Right ventricle myocardium superior (tissue), 1 donor: Measurements from ENCODE around the gene LMLN. TPM values are rescaled to one million over a fixed set of nuclear protein-coding genes. Genes with fewer than 3 reads are reported as not detected.
"Not testable (repeated sequence)": the region's sequence is repeated elsewhere in the genome, so short reads cannot be mapped to it uniquely, and the experiment has no call there.

Experiments
- ATAC-seq: fragments of 200-7000 bp; cut with Tn5 transposase; one replicate; pipeline ENCODE4 v1.9.1; 2020; ENCODE audit warnings: mild to moderate bottlenecking; ENCODE audit not compliant: poor library complexity
- DNase-seq: peaks from one replicate; pipeline ENCODE4 v3.0.0-alpha.2; 2020
- intact Hi-C: fragments of 100-400 bp; cut with DNase I; formaldehyde crosslinking; loops from one replicate; pipeline ENCODE4 v1.11.2; 2022
- total RNA-seq: library from RNA; stranded (reverse); fragmentation: NEBNext Ultra II Directional; extraction: Animal tissue kit (Norgen Biotek cat#: 25700); gene quantifications from one replicate; pipeline ENCODE4 v1.2.1, GENCODE V29; 2021
- donor health status: DM: no; HTN: yes; CAD: no; lungs with severe emphysema.

LMLN gene
- total RNA-seq, 1 donor from 2014 or later = 8.8 TPM

GRCh38 chr3:197953325-197953724, 6.7 kb upstream of the LMLN start:
- no peak for ATAC-seq
- DNase-seq = no peak
- intact Hi-C loops = no loop called here

GRCh38 chr3:197953881-197954280, 6.1 kb upstream of the LMLN start:
- DNase-seq (peak; percentile 46), ATAC-seq (peak; percentile 9)
- intact Hi-C loops = no loop called here

- ATAC-seq = no peak
- DNase-seq = no peak
- intact Hi-C loops = no loop called here
Measured at GRCh38 chr3:197955892-197956477, 4.0 kb upstream of the LMLN start.

GRCh38 chr3:197956626-197956988, 3.4 kb upstream of the LMLN start:
- intact Hi-C loops = no loop called here
- DNase-seq = no peak
- ATAC-seq = no peak

GRCh38 chr3:197957790-197958133, 2.3 kb upstream of the LMLN start:
- ATAC-seq = no peak
- no peak for DNase-seq
- intact Hi-C loops = no loop called here

GRCh38 chr3:197958346-197958745, 1.7 kb upstream of the LMLN start:
- intact Hi-C loops = no loop called here
- DNase-seq (no peak), ATAC-seq (no peak)

GRCh38 chr3:197958848-197959247, 1.2 kb upstream of the LMLN start:
- DNase-seq, intact Hi-C loops, ATAC-seq: not testable (repeated sequence)

- ATAC-seq = no peak
- intact Hi-C loops = no loop called here
Measured at GRCh38 chr3:197959500-197959890, 522 bp upstream of the LMLN start.

GRCh38 chr3:197960694-197961581, 921 bp downstream of the LMLN start:
- peak; percentile 45 for DNase-seq
- ATAC-seq = no peak
- intact Hi-C loops = no loop called here

More at GRCh38 chr3:197959500-197959890, 522 bp upstream of the LMLN start:
- DNase-seq = no peak

GRCh38 chr3:197961582-197961945, 1.5 kb downstream of the LMLN start:
- no peak for DNase-seq
- no peak for ATAC-seq
- intact Hi-C loops = no loop called here

- ATAC-seq = no peak
- intact Hi-C loops = no loop called here
- DNase-seq = no peak
Measured at GRCh38 chr3:197963019-197963637, 3.1 kb downstream of the LMLN start.

GRCh38 chr3:197967337-197967989, 7.4 kb downstream of the LMLN start:
- intact Hi-C loops, DNase-seq, ATAC-seq: not testable (repeated sequence)

GRCh38 chr3:197970588-197970987, 10.6 kb downstream of the LMLN start:
- intact Hi-C loops = no loop called here
- DNase-seq (no peak), ATAC-seq (no peak)

- ATAC-seq (no peak), DNase-seq (no peak)
- intact Hi-C loops = no loop called here
Measured at GRCh38 chr3:197974016-197974415, 14.0 kb downstream of the LMLN start.

- ATAC-seq (no peak), DNase-seq (no peak)
- intact Hi-C loops = no loop called here
Measured at GRCh38 chr3:197975311-197975710, 15.3 kb downstream of the LMLN start.

GRCh38 chr3:197983076-197983475, 23.1 kb downstream of the LMLN start:
- ATAC-seq (no peak), DNase-seq (no peak)
- intact Hi-C loops = no loop called here

GRCh38 chr3:197989651-197990050, 29.6 kb downstream of the LMLN start:
- intact Hi-C loops = no loop called here
- no peak for DNase-seq
- no peak for ATAC-seq

GRCh38 chr3:197994736-197995135, 34.7 kb downstream of the LMLN start:
- ATAC-seq = no peak
- DNase-seq = no peak
- intact Hi-C loops = no loop called here

- ATAC-seq (no peak), DNase-seq (no peak)
- intact Hi-C loops = no loop called here
Measured at GRCh38 chr3:197996855-197997254, 36.8 kb downstream of the LMLN start.

- intact Hi-C loops = no loop called here
- no peak for ATAC-seq
Measured at GRCh38 chr3:197997936-197998335, 37.9 kb downstream of the LMLN start.

More at GRCh38 chr3:197997936-197998335, 37.9 kb downstream of the LMLN start:
- no peak for DNase-seq
